ENCODE results near the gene GIGYF2. TPM values are rescaled to one million over a fixed set of nuclear protein-coding genes. Genes with fewer than 3 reads are reported as not detected.
A peak's percentile ranks its signal among the peaks of the same experiment; 100 is the strongest.

GIGYF2 gene
- total and polyA plus RNA-seq, 2 of the 13 experiments (the other 11 are each of a cell fraction or from before 2014, with no cell fraction given): 44.9 to 73.5 TPM

GRCh38 chr2:232901736-232902578 lies 204.8 kb downstream of the GIGYF2 start:
- Histone ChIP-seq H3K4me1 (ENCODE audit: insufficient read depth, low read length) (peaks cover 2% of the 10 kb centered on the region), H3K4me2 (ENCODE audit: low read depth, low read length) (no peak overlapping the region), H3K27me3 (ENCODE audit: control insufficient read depth in 1 of 2, insufficient read depth in 2 of 2, low read length in 2 of 2) (no peaks in the 10 kb centered on the region), H3K79me2 (ENCODE audit: insufficient read depth, low read length) (no peaks in the 10 kb centered on the region), H3K9ac (ENCODE audit: insufficient read depth, low read depth, low read length) (no peak overlapping the region), H3K4me3 (replicated peaks in 1 of 3; ENCODE audit: insufficient read depth in 1 of 3, low read depth in 2 of 3, low read length in 3 of 3) (no peak overlapping the region), H4K20me1 (ENCODE audit: insufficient read depth, low read length) (no peaks in the 10 kb centered on the region), H3K36me3 (replicated peaks in 1 of 2; ENCODE audit: control insufficient read depth in 1 of 2, insufficient read depth in 2 of 2, low read length in 2 of 2) (peaks cover 2 to 4% of the 10 kb centered on the region in 2 experiments; a peak in 3 of 5 replicates), H2AFZ (ENCODE audit: low read length) (no peak overlapping the region), H3K9me3 (ENCODE audit: low read length) (no peaks in the 10 kb centered on the region), H3K27ac (ENCODE audit: extremely low read length, insufficient read depth, low read length) (no peak overlapping the region)
- in situ Hi-C loops (cut with HindIII; ENCODE audit: extremely low pct_ligation_motif_present, low pct_unique_long_range_greater_than_20kb): no loop called here
- no TSS peak for BruUV-seq (replicated peaks)
- ATAC-seq: peak; percentile 84
- CTCF ChIA-PET (ENCODE audit: low intra/inter-chr PET ratio, low total read pairs): no interaction called here
- POLR2A ChIA-PET: interaction anchor here (0.5 kb wide), 1 partner anchor 111 kb away, joined by 3 read pairs; the partner anchor contains the start of gene NGEF
- DNase-seq (ENCODE audit: low spot score): peak; percentile 60
- FAIRE-seq: no peak
- intact Hi-C loops (cut with micrococcal nuclease; ENCODE audit: unreplicated experiment): no loop called here
- WGBS (ENCODE audit: low lambda C conversion rate): 83% methylated on average over 19 of the region's 28 CpGs
- TF ChIP-seq ASH2L (IDR thresholded peaks at IDR 0.05; ENCODE audit: insufficient read length, low read depth, low read length) (no peak), CEBPB (IDR thresholded peaks at IDR 0.05; ENCODE audit: borderline replicate concordance, low read depth, low read length) (0 out of 2 replicates have a peak, but pooled peaks have one; percentile 9), FOSL2 (CRISPR knock-in tag; IDR thresholded peaks at IDR 0.05) (peak; percentile 92), HNRNPLL (IDR thresholded peaks at IDR 0.05; ENCODE audit: low read depth, low read length, poor library complexity, severe bottlenecking) (peak; percentile 14), MNT (IDR thresholded peaks at IDR 0.05) (no peak), MIER3 (CRISPR knock-in tag; IDR thresholded peaks at IDR 0.05; ENCODE audit: borderline replicate concordance) (no peak), NFE2 (CRISPR knock-in tag; IDR thresholded peaks at IDR 0.05) (no peak), IKZF1 (IDR thresholded peaks at IDR 0.05) (no peak), ETV5 (CRISPR knock-in tag; IDR thresholded peaks at IDR 0.05; ENCODE audit: borderline replicate concordance) (peak; percentile 60; the same call in 1 of the 2 replicates), TBX2 (CRISPR knock-in tag; IDR thresholded peaks at IDR 0.05; ENCODE audit: borderline replicate concordance) (peak; percentile 30; the same call in 1 of the 2 replicates), NCOA1 (CRISPR knock-in tag; IDR thresholded peaks at IDR 0.05) (no peak), RORA (CRISPR knock-in tag; IDR thresholded peaks at IDR 0.05) (no peak), ZBTB38 (CRISPR knock-in tag; IDR thresholded peaks at IDR 0.05) (0 out of 2 replicates have a peak, but pooled peaks have one; percentile 45), MYPOP (CRISPR knock-in tag; IDR thresholded peaks at IDR 0.05) (no peak), ZNF687 (CRISPR knock-in tag; IDR thresholded peaks at IDR 0.05) (0 out of 2 replicates have a peak, but pooled peaks have one; percentile 19)
